HUDEP-2 (cell line): ENCODE results near the gene CTCF.
"Not testable (repeated sequence)": the region's sequence is repeated elsewhere in the genome, so short reads cannot be mapped to it uniquely, and the experiment has no call there.

ENCODE experiments used
- DNase-seq, 76 experiments: peaks; one replicate each; lab custom pipeline; 2025; ENCODE audit not compliant: unreplicated experiment in 76 of 76; lab: John Stamatoyannopoulos, UW

CTCF gene

DNA sequence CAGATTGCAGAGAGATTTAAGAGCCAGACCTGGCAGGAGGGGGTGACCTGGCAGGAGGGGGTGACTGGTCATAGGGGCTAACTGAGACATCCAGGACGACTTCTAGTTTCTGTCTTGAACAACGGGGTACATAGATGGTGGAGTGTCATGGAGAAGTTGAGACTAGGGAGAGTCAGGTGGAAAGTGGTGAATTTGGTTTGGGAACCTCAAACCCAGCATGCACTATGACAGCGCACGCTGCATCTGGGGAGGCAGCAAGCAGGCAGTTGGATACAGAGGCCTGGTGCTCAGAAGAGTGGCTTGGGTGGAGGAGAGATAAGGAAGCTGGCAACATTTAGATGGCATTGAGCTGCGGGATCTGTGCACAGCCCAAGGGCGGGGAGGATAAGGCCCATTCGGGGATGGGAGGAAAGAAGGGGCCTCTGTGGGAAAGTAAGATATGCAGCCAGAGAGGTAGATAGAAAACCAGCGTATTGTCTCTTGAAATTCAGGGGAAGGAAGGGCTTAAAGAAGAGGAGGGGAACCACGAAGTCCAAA lies 29.2 kb upstream of the CTCF start:
- DNase-seq, result peak in 74 of 76 experiments; percentile 38 to 92 (median 80)

DNA sequence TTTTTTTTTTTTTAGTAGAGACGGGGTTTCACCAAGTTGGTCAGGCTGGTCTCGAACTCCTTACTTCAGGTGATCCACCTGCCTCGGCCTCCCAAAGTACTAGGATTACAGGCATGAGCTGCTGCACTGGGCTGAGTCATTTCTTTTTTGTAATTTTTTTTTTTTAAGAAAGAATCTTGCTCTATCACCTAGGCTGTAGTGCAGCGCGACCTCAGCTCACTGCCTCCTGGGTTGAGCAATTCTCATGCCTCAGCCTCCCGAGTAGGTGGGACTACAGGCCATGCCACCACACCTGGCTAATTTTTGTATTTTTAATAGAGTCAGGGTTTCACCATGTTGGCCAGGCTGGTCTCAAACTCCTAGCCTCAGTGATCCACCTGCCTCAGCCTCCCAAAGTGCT lies 28.3 kb upstream of the CTCF start:
- not testable (repeated sequence) for DNase-seq

DNA sequence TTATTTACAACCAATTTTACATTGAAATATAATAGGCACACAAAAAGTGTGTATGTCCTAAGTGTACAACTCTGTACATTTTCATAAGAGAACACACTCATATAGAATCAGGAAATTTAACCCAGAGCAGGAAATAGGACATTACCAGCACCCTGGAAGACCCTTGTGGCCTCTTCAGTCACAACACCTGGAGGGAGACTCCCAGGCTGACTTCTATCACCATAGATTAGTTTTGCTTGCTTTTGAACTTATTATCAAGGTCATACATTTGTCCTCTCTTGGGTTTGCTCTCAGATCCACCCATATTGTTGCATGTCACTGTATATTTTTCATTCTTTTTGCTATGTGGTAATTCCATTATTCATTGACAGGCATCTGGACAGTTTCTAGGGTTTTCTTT lies 27.9 kb upstream of the CTCF start:
- DNase-seq, result peak in 1 of 76 experiments; percentile 13

DNA sequence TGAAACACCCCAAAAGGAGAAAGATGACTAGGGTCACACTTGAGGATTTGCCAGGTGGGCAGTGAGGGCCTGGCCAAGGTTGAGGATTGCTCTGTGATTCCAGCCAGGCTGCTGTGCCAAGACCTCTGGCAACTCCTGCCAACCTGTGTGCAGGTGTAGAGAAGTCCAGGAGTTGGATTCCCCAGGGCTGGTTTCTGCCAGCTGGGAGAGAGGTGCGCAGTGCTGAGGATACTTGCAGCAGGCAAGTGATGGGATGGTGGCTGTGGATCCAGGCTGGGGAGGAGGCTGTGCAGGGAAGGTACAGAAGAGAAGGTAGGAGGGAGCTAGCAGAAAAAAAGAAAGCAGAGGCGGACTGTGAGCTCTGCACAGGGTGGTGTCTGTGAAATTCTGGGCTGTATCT lies 27.1 kb upstream of the CTCF start:
- DNase-seq, result no peak

DNA sequence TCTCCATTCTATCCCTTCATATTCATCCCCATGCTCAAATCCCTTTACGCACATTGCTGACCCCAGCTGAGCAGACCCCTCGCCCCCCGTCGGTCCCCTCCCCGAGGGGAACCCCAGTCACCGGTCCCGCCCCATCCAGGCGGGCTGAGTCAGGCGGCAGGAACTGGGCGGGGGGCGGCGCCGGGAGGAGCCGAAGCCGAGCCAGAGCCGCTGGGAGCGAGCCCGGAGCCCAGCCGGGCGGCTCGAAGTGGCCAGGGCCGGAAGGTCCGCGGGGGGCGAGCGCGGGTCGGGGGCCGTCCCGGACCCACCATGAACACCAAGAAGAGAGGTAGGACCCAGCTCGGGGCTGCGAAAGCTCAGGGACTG lies 25.1 kb upstream of the CTCF start:
- no peak for DNase-seq

DNA sequence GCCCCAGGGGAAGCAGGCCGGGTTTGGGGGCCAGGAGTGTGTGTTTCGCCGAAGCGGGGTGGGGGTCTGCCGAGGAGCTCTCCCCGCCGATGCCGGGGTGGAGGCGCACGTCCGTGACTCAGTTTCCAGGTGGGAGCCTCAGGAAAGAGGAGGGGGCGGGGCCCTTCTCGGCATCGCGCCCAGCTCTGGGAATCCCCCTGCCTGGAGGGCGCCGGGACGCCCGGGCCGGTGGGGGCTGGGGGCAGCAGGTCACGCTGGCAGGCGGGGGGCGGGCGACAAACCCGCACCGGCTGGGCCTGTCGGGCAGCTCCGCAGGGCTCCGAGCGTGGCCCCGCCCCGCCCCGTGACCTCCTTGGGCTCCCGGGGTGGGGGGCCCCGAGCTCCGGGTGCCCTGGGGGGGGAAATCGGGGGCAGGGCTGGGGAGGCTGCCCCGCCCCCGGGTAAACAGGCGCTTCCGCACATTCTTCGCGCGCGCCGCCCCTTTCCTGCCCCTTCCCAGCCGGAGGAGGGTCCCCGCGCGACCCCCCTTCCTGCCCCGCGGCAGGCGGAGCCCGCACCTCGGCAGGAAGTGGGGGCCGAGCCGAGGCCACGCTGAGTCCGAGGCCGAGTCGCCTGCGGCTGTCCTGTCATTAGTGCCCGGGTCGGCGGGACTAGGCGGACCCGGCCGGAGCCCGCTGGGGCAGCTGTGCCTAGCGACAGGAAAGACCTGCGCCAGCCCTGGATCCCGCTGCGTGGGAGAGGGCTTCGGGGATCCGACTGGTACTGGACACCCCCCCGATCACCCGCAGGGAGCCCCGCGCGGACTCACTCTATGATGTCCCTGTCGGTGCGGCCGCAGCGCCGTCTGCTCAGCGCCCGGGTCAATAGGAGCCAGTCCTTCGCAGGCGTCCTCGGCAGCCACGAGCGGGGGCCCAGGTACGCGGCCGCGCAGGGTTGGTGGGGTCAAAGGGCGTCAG lies 24.4 kb upstream of the CTCF start:
- no peak for DNase-seq

DNA sequence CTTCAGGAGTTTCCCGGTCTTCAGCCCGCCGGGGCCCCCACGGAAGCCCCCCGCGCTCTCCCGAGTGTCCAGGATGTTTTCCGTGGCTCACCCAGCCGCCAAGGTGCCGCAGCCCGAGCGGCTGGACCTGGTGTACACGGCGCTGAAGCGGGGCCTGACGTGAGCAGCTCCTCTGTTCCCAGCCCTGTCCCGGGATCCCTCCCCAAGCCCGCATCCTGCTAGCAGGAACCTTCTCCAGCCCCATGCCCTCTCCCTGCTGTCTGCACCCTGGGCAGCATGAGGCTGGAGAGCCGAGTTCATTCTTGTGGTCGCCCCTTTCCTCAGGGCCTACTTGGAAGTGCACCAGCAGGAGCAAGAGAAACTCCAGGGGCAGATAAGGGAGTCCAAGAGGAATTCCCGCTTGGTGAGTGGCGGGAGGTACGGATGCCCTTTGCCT lies 23.6 kb upstream of the CTCF start:
- DNase-seq, result no peak

DNA sequence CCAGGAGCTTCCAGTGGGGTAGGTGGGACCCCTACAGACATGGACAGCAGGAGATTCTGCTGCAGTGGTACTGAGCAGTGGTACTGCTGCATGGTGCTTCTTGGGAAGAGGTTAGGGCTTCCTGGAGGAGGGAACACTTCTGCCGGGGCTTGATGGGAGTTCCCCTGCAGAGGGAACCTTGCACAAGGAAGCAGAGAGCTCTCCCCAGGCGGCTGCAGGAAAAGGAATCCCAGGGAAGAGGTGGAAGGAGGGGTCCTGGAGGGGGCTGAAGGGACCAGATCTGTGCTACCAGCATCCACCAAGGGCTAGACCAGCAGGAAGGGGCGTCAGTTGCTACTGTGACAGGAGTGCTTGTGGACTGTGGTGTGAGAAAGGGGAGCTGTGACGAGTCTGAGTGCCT lies 23.1 kb upstream of the CTCF start:
- DNase-seq, result no peak

DNA sequence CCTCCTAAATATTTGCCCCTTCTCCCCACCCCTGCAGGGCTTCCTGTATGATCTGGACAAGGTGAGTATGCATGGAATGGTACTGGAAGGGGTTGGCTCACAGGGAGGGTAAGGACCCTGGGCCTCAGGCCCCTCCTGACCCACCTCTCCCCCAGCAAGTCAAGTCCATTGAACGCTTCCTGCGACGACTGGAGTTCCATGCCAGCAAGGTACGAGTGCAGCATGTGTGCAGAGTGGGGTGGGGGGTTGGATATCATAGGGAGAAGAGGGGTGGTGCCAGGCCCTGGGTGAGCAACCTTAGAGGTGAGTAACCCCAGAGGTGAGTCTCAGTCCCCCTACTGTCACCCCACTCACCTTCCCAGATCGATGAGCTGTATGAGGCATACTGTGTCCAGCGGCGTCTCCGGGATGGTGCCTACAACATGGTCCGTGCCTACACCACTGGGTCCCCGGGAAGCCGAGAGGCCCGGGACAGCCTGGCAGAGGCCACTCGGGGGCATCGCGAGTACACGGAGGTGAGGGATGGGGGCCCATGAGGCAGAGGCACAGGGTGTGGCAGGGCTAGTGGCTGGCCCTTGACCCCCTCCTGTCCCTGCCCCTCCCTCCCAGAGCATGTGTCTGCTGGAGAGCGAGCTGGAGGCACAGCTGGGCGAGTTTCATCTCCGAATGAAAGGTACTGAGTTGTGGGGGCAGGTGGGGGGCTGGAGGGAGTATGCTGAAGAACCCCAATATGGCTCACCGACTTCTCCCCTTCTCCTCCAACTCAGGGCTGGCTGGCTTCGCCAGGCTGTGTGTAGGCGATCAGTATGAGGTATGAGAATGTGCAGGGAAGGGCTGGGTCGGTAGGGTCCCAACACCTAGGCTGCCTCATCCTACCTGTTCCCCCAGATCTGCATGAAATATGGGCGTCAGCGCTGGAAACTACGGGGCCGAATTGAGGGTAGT lies 22.4 kb upstream of the CTCF start:
- DNase-seq, result no peak

DNA sequence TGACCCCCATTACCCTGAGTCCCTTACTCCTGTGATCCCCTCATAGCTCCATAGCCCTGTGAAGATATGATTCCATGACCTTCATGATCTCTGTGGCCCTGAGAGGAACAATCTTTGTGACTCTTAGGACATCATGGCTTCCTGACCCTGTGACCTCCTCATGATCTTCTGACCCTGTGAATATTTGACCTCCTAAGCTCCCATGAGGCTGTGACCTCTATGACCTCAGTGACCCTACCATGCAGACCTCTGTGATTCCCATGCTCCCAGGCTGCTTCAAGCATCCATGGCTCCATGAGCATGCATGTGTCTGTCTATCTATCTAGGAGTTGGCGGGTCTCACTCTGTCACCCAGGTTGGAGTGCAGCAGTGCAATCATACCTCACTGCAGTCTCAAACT lies 21.6 kb upstream of the CTCF start:
- DNase-seq, result no peak

DNA sequence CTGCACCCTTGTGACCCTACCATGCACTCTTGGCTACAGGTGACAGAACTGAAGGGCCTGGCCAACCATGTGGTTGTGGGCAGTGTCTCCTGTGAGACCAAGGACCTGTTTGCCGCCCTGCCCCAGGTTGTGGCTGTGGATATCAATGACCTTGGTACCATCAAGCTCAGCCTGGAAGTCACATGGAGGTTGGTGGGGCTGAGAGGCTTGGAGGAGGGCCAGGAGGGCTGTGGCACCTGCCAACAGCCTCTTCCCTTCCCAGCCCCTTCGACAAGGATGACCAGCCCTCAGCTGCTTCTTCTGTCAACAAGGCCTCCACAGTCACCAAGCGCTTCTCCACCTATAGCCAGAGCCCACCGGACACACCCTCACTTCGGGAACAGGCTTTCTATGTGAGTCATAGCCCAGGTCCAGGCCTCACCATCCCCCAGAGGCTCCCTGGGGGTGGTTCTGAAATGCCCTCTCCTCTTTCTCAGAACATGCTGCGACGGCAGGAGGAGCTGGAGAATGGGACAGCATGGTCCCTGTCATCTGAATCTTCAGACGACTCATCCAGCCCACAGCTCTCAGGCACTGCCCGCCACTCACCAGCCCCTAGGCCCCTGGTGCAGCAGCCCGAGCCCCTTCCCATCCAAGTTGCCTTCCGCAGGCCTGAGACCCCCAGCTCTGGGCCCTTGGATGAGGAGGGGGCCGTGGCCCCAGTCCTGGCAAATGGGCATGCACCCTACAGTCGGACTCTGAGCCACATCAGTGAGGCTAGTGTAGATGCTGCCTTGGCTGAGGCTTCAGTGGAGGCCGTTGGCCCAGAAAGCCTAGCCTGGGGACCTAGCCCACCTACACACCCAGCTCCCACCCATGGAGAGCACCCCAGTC lies 20.7 kb upstream of the CTCF start:
- DNase-seq, result peak in 36 of 76 experiments; percentile 9 to 64 (median 30)

DNA sequence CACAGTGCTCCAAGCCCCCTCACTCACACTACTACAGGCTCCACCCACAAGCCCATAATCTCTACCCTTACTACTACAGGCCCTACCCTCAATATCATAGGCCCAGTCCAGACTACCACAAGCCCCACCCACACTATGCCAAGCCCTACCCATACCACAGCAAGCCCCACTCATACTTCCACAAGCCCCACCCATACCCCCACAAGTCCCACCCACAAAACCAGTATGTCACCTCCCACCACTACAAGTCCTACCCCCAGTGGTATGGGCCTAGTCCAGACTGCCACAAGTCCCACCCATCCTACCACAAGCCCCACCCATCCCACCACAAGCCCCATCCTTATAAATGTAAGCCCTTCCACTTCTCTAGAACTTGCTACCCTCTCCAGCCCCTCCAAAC lies 19.9 kb upstream of the CTCF start:
- peak in 70 of 76 experiments; percentile 28 to 93 (median 82) for DNase-seq

DNA sequence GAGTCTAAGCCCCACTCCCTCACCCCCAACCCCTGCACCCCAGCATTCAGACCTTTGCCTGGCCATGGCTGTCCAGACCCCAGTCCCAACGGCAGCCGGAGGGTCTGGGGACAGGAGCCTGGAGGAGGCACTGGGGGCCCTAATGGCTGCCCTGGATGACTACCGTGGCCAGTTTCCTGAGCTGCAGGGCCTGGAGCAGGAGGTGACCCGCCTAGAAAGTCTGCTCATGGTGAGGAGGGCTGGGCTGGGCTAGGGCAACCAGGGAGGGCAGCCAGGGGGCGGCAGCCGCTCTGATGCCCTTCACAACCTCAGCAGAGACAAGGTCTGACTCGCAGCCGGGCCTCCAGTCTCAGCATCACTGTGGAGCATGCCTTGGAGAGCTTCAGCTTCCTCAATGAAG lies 19.3 kb upstream of the CTCF start:
- no peak for DNase-seq

DNA sequence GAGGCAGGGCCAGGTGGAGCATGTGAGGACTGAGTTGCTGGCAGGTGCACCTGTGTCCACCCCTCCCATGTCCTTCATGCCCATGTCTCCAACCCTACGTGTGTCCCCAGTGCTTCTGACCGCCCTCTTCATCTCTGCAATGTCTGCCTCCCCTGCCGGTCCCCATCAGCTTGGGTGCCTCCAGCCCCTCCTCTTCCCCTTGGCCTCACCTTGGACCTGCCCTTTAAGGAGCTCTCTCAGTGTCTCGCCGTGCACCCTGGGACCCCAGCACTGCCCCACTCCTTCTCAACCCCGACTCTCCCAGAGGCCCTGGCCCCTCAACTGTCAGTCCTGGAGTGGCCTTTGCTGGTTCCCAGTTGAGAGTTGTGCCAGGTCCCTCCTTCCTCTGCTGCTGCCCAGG lies 18.7 kb upstream of the CTCF start:
- DNase-seq, result no peak

DNA sequence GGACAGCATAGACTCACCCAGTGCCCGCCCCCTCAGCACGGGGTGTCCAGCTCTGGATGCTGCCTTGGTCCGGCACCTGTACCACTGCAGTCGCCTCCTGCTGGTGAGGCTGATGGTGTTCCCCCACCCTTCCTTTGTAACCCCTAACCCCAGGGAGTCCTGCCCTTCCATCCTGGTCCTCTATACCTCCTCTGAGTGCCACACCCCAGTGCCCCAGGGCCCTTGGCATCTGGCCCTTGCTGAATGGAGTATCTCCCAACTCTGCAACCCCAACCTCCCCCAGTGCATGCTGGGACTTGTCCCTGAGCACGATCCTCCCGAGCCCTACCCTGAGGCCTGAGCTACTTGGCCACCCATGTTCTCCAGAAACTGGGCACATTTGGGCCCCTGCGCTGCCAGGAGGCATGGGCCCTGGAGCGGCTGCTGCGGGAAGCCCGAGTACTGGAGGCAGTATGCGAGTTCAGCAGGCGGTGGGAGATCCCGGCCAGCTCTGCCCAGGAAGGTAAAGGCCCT lies 17.9 kb upstream of the CTCF start:
- DNase-seq, result peak in 4 of 76 experiments; percentile 8 to 19 (median 18)

DNA sequence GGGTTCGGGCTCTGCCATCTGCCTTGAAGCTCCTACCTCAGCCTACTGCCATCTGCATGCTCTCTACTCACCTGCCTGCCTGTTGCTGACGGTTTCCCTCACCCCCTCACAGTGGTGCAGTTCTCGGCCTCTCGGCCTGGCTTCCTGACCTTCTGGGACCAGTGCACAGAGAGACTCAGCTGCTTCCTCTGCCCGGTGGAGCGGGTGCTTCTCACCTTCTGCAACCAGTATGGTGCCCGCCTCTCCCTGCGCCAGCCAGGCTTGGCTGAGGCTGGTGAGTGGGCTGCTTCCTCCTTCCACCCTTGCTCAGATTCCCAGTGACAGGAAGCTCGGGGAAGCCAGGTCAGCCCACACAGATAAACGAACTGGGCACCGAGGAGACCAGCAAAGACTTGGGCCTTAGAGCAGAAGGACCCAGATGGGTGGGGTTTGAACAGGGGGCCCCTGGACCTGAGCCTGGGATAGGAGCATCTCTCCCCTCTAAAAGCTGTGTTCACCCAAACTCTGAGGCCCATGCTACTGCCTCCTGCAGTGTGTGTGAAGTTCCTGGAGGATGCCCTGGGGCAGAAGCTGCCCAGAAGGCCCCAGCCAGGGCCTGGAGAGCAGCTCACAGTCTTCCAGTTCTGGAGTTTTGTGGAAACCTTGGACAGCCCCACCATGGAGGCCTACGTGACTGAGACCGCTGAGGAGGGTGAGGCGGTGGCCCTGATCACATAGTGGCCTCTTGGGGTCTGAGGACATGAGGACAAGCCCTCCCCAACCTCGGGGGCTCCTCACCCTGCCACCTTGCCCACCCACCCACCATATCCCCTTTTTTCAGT lies 17.3 kb upstream of the CTCF start:
- DNase-seq, result no peak

DNA sequence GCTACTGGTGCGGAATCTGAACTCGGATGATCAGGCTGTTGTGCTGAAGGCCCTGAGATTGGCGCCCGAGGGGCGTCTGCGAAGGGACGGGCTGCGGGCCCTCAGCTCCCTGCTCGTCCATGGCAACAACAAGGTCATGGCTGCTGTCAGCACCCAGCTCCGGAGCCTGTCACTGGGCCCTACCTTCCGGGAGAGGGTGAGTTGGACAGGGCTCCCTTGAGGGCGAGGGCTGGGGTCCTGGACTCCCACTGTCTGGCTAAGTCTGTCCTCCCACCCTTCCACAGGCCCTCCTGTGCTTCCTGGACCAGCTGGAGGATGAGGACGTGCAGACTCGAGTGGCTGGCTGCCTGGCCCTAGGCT lies 16.7 kb upstream of the CTCF start:
- no peak for DNase-seq

DNA sequence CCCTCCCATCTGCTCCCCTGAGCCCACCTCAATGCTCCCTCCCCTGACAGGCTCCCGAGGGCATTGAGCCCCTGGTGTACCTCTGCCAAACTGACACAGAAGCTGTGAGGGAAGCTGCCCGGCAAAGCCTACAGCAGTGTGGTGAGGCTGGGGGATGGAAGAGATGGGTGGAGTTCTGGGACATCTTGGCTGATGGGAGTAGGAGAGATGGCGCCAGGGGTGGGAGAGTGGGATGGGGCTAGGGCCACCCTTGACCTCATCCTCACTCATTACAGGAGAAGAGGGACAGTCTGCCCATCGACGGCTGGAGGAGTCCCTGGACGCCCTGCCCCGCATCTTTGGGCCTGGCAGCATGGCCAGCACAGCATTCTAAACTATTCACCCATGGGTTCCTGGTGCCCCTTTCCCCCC lies 16.2 kb upstream of the CTCF start:
- no peak for DNase-seq

DNA sequence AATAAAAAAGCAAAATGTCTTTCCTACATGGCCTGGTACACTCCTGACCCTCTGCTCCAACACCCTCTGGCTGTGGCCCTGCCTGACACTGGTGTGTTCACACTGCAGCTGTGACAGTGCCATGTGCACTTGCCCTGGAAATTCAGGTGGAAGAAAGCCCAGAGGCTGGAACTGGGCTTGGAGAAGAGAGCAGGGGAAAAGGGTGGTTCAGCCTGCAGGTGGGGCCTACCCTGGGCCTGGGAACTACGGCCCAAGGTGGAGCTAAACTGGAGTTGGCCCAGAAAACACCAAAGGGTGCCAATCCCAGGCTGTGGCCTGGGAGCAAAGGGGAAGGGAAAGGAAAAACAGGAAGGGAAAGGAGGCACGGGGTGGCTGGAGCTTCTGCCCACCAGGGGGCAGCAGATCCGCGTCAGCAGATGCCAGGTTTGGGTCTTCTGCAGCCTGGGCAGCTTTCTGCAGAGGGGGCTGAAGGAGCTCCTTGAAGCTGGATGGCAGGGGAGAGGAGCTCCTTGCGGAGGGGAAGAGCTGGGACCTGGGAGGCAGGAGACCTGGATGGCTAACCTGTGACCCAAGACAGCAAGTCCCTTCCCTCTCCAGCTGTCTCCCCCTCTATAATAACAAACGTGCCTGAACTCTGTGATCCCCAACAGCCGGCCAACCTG lies 15.4 kb upstream of the CTCF start:
- DNase-seq, result peak in 38 of 76 experiments; percentile 16 to 52 (median 32)
